Fibroblast of lung (primary cell): ENCODE data around the gene ERVFRD-1. TPM values are rescaled to one million over a fixed set of nuclear protein-coding genes. Genes with fewer than 3 reads are reported as not detected.

Source experiments
- DNase-seq, 2 donors: peaks; one replicate each; pipeline versions ENCODE4 v3.0.0 to v3.0.0-alpha.2; 2010; ENCODE audit warnings: low read depth in 2 of 2
- H2AFZ ChIP-seq: 2 replicates; pipeline ENCODE4 v1.5.1; 2012; ENCODE audit warnings: low read length, control low read depth, inconsistent platforms
- H3K27ac ChIP-seq: 2 replicates; pipeline ENCODE4 v1.5.1; 2011; ENCODE audit warnings: low read length, control low read depth; ENCODE audit not compliant: insufficient read depth
- H3K27me3 ChIP-seq: 2 replicates; pipeline ENCODE4 v1.5.1; 2011; ENCODE audit warnings: mild to moderate bottlenecking, low read length; ENCODE audit not compliant: control insufficient read depth, insufficient read depth
- H3K36me3 ChIP-seq: 2 replicates; pipeline ENCODE4 v1.5.1; 2011; ENCODE audit warnings: low read length; ENCODE audit not compliant: control insufficient read depth, insufficient read depth
- H3K4me1 ChIP-seq: 2 replicates; pipeline ENCODE4 v1.5.1; 2011; ENCODE audit warnings: low read length; ENCODE audit not compliant: control insufficient read depth, insufficient read depth; ENCODE audit errors: extremely low read depth
- H3K4me2 ChIP-seq: 2 replicates; pipeline ENCODE4 v1.5.1; 2011; ENCODE audit warnings: low read length, control low read depth; ENCODE audit not compliant: insufficient read depth; ENCODE audit errors: extremely low read depth
- H3K4me3 ChIP-seq, 4 experiments: fragments of 200-600 bp in 1 of 4; sonication (generic) in 1 of 4; replicated peaks in 1 of 4; 2 replicates each; pipeline ENCODE4 v1.5.1; 2011 to 2016; ENCODE audit warnings: low read length in 4 of 4, low read depth in 3 of 4, mild to moderate bottlenecking in 3 of 4, control low read depth in 2 of 4, inconsistent platforms in 1 of 4, mixed read lengths in 1 of 4; ENCODE audit not compliant: insufficient read depth in 1 of 4; ENCODE audit errors: control extremely low read depth in 1 of 4
- H3K79me2 ChIP-seq: 2 replicates; pipeline ENCODE4 v1.5.1; 2012; ENCODE audit warnings: mild to moderate bottlenecking, low read length, inconsistent platforms; ENCODE audit not compliant: control insufficient read depth, insufficient read depth
- H3K9ac ChIP-seq: 2 replicates; pipeline ENCODE4 v1.5.1; 2011; ENCODE audit warnings: mild to moderate bottlenecking, low read length, control low read depth; ENCODE audit not compliant: insufficient read depth
- H3K9me3 ChIP-seq: 2 replicates; pipeline ENCODE4 v1.5.1; 2012; ENCODE audit warnings: low read depth, low read length; ENCODE audit not compliant: control insufficient read depth, insufficient read depth
- H4K20me1 ChIP-seq: 2 replicates; pipeline ENCODE4 v1.5.1; 2011; ENCODE audit warnings: low read length; ENCODE audit not compliant: control insufficient read depth, insufficient read depth; ENCODE audit errors: extremely low read depth
- CTCF ChIP-seq, 2 donors: IDR thresholded peaks in 1 of 2; conservative IDR thresholded peaks in 1 of 2; 1 replicate in 1 of 2; 2 replicates in 1 of 2; pipeline ENCODE4 v1.5.1; 2011 to 2012; ENCODE audit warnings: low read length in 2 of 2, control low read depth in 1 of 2, inconsistent platforms in 1 of 2, low read depth in 1 of 2, mild to moderate bottlenecking in 1 of 2
- EZH2 ChIP-seq: IDR thresholded peaks from 2 replicates; pipeline ENCODE4 v1.5.1; 2012; ENCODE audit warnings: low read length, control low read depth, mild to moderate bottlenecking; ENCODE audit errors: missing control alignments
- polyA plus RNA-seq, 2 donors: library from polyadenylated mRNA; depleted of rRNA in 1 of 2; stranded (reverse) in 1 of 2; unstranded in 1 of 2; fragments of >200 nt; gene quantifications; 2 replicates each; pipeline ENCODE4 v1.2.1, GENCODE V29; 2011 to 2012; ENCODE audit warnings: missing spikeins in 1 of 2
- total RNA-seq: library from RNA; depleted of rRNA; stranded (reverse); fragments of >200 nt; gene quantifications from 2 replicates; pipeline ENCODE4 v1.2.1, GENCODE V29; 2014

ERVFRD-1 gene
- total and polyA plus RNA-seq, 2 donors (not counting 1 experiment from before 2014, with no cell fraction given) = not detected

DNA sequence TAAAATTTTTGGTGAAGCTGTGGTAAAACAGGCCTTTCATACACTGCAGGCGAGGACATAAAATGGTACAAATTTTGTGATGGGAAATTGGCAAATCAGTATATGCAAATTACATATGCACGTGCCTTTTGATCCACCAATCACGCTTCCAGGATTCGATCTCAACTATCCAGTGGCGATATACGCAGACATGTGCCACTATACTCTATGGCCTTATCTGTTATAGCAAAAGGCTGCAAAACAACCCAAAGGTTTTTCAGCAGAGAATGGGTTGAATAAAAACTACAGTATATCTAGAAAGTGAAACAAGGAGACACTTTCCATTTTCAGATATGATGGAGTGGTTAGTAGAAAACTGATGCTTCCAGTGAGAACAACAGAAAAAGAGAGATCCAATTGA is 41.9 kb upstream of the ERVFRD-1 start:
- Histone ChIP-seq H3K79me2 (no peaks in the 10 kb centered on the region), H3K27me3 (no peaks in the 10 kb centered on the region), H3K9ac (no peak overlapping the region), H3K4me3 (no peak overlapping the region), H3K4me2 (no peak overlapping the region), H3K36me3 (no peaks in the 10 kb centered on the region), H3K4me1 (no peaks in the 10 kb centered on the region), H2AFZ (no peak overlapping the region), H3K27ac (no peak overlapping the region), H3K9me3 (no peaks in the 10 kb centered on the region), H4K20me1 (no peaks in the 10 kb centered on the region)
- TF ChIP-seq EZH2 = no peak
- TF ChIP-seq CTCF (conservative IDR thresholded peaks at IDR 0.05 in 1 of 2, IDR thresholded peaks at IDR 0.05 in 1 of 2; ENCODE audit: low read depth in 1 of 2, low read length in 2 of 2) = no peak
- no peak for DNase-seq

DNA sequence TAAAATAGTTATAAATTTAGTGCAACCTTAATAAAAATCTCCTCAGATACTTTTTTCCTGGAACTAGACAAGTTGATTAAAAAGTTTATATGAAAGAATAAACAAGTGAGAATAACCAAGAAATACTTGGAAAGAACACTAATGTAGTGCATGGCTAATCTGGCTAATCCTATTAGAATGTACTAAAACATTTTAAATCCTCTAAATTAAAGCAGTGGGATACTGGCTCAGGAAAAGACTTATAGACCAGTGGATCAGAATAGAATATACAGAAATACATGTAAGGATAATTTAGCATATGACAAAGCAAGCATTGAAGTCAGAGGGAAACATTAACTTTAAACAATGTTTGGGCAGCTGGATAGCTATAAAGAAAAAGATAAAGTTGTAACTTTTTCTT is 41.1 kb upstream of the ERVFRD-1 start:
- no peak overlapping the region for H3K4me3 ChIP-seq
- no peak overlapping the region for H2AFZ ChIP-seq
- no peak overlapping the region for H3K9ac ChIP-seq
- no peaks in the 10 kb centered on the region for H3K79me2 ChIP-seq
- no peaks in the 10 kb centered on the region for H3K27me3 ChIP-seq
- H3K4me1 ChIP-seq = no peaks in the 10 kb centered on the region
- H3K4me2 ChIP-seq = no peak overlapping the region
- H4K20me1 ChIP-seq = no peaks in the 10 kb centered on the region
- H3K36me3 ChIP-seq = no peaks in the 10 kb centered on the region
- TF ChIP-seq EZH2 = no peak
- TF ChIP-seq CTCF (conservative IDR thresholded peaks at IDR 0.05 in 1 of 2, IDR thresholded peaks at IDR 0.05 in 1 of 2; ENCODE audit: low read depth in 1 of 2, low read length in 2 of 2) = no peak
- H3K9me3 ChIP-seq = no peaks in the 10 kb centered on the region
- no peak overlapping the region for H3K27ac ChIP-seq
- DNase-seq = no peak

DNA sequence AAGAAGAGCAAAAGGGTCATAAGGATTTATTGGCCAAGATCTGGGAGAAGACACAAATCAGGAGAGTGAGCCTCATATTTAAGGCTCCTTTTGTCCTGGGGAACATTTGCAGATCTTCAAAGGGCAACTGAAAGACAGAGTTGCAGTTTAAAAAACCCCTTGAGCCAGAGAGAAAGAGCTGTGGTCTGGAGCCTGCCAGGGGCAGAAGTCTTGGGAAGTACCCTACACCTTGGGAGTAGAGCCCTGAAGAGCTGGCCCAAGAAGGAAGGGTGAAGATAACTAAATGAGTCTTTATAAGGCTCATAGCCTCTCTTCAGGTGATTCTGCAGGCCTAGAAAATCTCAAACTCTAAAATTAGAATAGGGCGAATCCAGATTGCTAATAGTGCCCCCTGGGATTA is 40.0 kb upstream of the ERVFRD-1 start:
- no peak overlapping the region for H2AFZ ChIP-seq
- no peak overlapping the region for H3K4me3 ChIP-seq
- H3K9me3 ChIP-seq = no peaks in the 10 kb centered on the region
- no peaks in the 10 kb centered on the region for H3K79me2 ChIP-seq
- TF ChIP-seq CTCF (conservative IDR thresholded peaks at IDR 0.05 in 1 of 2, IDR thresholded peaks at IDR 0.05 in 1 of 2; ENCODE audit: low read depth in 1 of 2, low read length in 2 of 2) = no peak
- TF ChIP-seq EZH2 = no peak
- H3K27me3 ChIP-seq = no peaks in the 10 kb centered on the region
- no peak overlapping the region for H3K4me2 ChIP-seq
- DNase-seq = no peak
- no peaks in the 10 kb centered on the region for H3K36me3 ChIP-seq
- H4K20me1 ChIP-seq = no peaks in the 10 kb centered on the region
- no peaks in the 10 kb centered on the region for H3K4me1 ChIP-seq
- no peak overlapping the region for H3K9ac ChIP-seq
- no peak overlapping the region for H3K27ac ChIP-seq
